HG03097 (cell line): Measurements from ENCODE around the gene RAB12.
"Not testable (repeated sequence)": the region's sequence is repeated elsewhere in the genome, so short reads cannot be mapped to it uniquely, and the experiment has no call there.

Experiments used
- ATAC-seq: cut with Tn5 transposase; IDR thresholded peaks from one replicate; pipeline ENCODE4 v1.9.1; 2021; ENCODE audit not compliant: unreplicated experiment, low FRiP score

RAB12 gene

GRCh38 chr18:8608795-8609658 is at the start of gene RAB12:
Gene RAB12, plus strand, starts transcription at chr18:8609437. Its CDS starts 3 bp downstream, at chr18:8609440.
- peak; percentile 66 for ATAC-seq

- ATAC-seq, result no peak
Observed at GRCh38 chr18:8559612-8560186, 49.5 kb upstream of the RAB12 start.

GRCh38 chr18:8561123-8561910 is 47.9 kb upstream of the RAB12 start:
- ATAC-seq, result no peak

- ATAC-seq, result no peak
Observed at GRCh38 chr18:8562070-8562469, 47.2 kb upstream of the RAB12 start.

GRCh38 chr18:8562919-8563318 is 46.3 kb upstream of the RAB12 start:
- ATAC-seq, result no peak

- ATAC-seq, result no peak
Observed at GRCh38 chr18:8571399-8571798, 37.8 kb upstream of the RAB12 start.

GRCh38 chr18:8573766-8574165 is 35.5 kb upstream of the RAB12 start:
- not testable (repeated sequence) for ATAC-seq

GRCh38 chr18:8584798-8585197 is 24.4 kb upstream of the RAB12 start:
- no peak for ATAC-seq

- no peak for ATAC-seq
Observed at GRCh38 chr18:8586941-8587340, 22.3 kb upstream of the RAB12 start.

GRCh38 chr18:8595445-8595844 is 13.8 kb upstream of the RAB12 start:
- ATAC-seq, result no peak

GRCh38 chr18:8601277-8602032 is 7.8 kb upstream of the RAB12 start:
- peak; percentile 66 for ATAC-seq

GRCh38 chr18:8602040-8602439 is 7.2 kb upstream of the RAB12 start:
- ATAC-seq, result peak; percentile 6

- ATAC-seq, result no peak
Observed at GRCh38 chr18:8602557-8602956, 6.7 kb upstream of the RAB12 start.

GRCh38 chr18:8603663-8604520 is 5.3 kb upstream of the RAB12 start:
- ATAC-seq, result no peak

GRCh38 chr18:8605974-8606373 is 3.3 kb upstream of the RAB12 start:
- ATAC-seq, result no peak

GRCh38 chr18:8607776-8608742 is 1.2 kb upstream of the RAB12 start:
- peak; percentile 41 for ATAC-seq

GRCh38 chr18:8609659-8610458 is 622 bp downstream of the RAB12 start:
- peak; percentile 11 for ATAC-seq

GRCh38 chr18:8610459-8610851 is 1.2 kb downstream of the RAB12 start:
- no peak for ATAC-seq
